GM12878 (cell line): Measurements from ENCODE around the gene IL17RE. TPM values are rescaled to one million over a fixed set of nuclear protein-coding genes. Genes with fewer than 3 reads are reported as not detected.

ENCODE experiments used
- BHLHE40 ChIP-seq, 2 experiments: fragments of 450-650 bp in 1 of 2; IDR thresholded peaks; 2 replicates each; pipeline ENCODE4 v1.6.1; 2011 to 2017; ENCODE audit warnings: low read depth in 2 of 2, borderline replicate concordance in 1 of 2, improper control_type of control experiment in 1 of 2, low read length in 1 of 2, mild to moderate bottlenecking in 1 of 2
- CBFB ChIP-seq: IDR thresholded peaks from 2 replicates; pipeline ENCODE4 v1.6.1; 2016; ENCODE audit warnings: antibody characterized with exemption, low read depth
- CHD2 ChIP-seq: IDR thresholded peaks from 2 replicates; pipeline ENCODE4 v1.6.1; 2011; ENCODE audit warnings: low read depth, low read length, improper control_type of control experiment, borderline replicate concordance
- EZH2 ChIP-seq: IDR thresholded peaks from 2 replicates; pipeline ENCODE4 v1.6.1; 2012; ENCODE audit warnings: low read depth, mild to moderate bottlenecking, control low read depth, inconsistent platforms, low read length, borderline replicate concordance; ENCODE audit not compliant: control insufficient read depth
- FOS ChIP-seq: IDR thresholded peaks from 3 replicates; pipeline ENCODE4 v1.6.1; 2011; ENCODE audit warnings: borderline replicate concordance; ENCODE audit not compliant: insufficient read length; ENCODE audit errors: extremely low read depth
- GATAD2B ChIP-seq: fragments of 450-650 bp; conservative IDR thresholded peaks from 2 replicates; pipeline ENCODE4 v1.6.1; 2017; ENCODE audit warnings: low read depth, mild to moderate bottlenecking, moderate library complexity
- HCFC1 ChIP-seq: fragments of 150-350 bp; IDR thresholded peaks from 2 replicates; pipeline ENCODE4 v1.6.1; 2014; ENCODE audit warnings: low read length
- IRF4 ChIP-seq: IDR thresholded peaks from 2 replicates; pipeline ENCODE4 v1.6.1; 2011; ENCODE audit warnings: low read depth, low read length
- KDM1A ChIP-seq: fragments of 200-600 bp; sonication (generic); IDR thresholded peaks from 2 replicates; pipeline ENCODE4 v1.6.1; 2016; ENCODE audit warnings: borderline replicate concordance
- KLF5 ChIP-seq: fragments of 450-650 bp; IDR thresholded peaks from 2 replicates; pipeline ENCODE4 v1.6.1; 2014; ENCODE audit warnings: mild to moderate bottlenecking; ENCODE audit not compliant: partially characterized antibody
- MYC ChIP-seq: IDR thresholded peaks from 2 replicates; pipeline ENCODE4 v1.6.1; 2011; ENCODE audit warnings: mild to moderate bottlenecking, low read length, moderate library complexity, inconsistent platforms; ENCODE audit not compliant: insufficient read depth, insufficient replicate concordance, insufficient read length, severe bottlenecking
- NFIC ChIP-seq: IDR thresholded peaks from 2 replicates; pipeline ENCODE4 v1.6.1; 2012; ENCODE audit warnings: low read depth, mild to moderate bottlenecking, inconsistent platforms, low read length, moderate library complexity
- NR2C1 ChIP-seq: fragments of 450-650 bp; IDR thresholded peaks from 2 replicates; pipeline ENCODE4 v1.6.1; 2017; ENCODE audit warnings: antibody characterized with exemption, mild to moderate bottlenecking, moderate library complexity
- PML ChIP-seq: IDR thresholded peaks from 2 replicates; pipeline ENCODE4 v1.6.1; 2012; ENCODE audit warnings: low read length, inconsistent platforms
- SMARCA5 ChIP-seq: fragments of 450-650 bp; IDR thresholded peaks from 2 replicates; pipeline ENCODE4 v1.6.1; 2017; ENCODE audit warnings: mild to moderate bottlenecking
- SMC3 ChIP-seq: IDR thresholded peaks from 2 replicates; pipeline ENCODE4 v1.6.1; 2011; ENCODE audit warnings: low read length, improper control_type of control experiment, borderline replicate concordance
- TCF7 ChIP-seq: IDR thresholded peaks from 2 replicates; pipeline ENCODE4 v1.6.1; 2014; ENCODE audit warnings: antibody characterized with exemption, borderline replicate concordance
- ZNF207 ChIP-seq: fragments of 450-650 bp; IDR thresholded peaks from 2 replicates; pipeline ENCODE4 v1.6.1; 2014; ENCODE audit warnings: antibody characterized with exemption, mild to moderate bottlenecking, borderline replicate concordance
- ZNF24 ChIP-seq: fragments of 450-650 bp; IDR thresholded peaks from 2 replicates; pipeline ENCODE4 v1.6.1; 2017; ENCODE audit warnings: antibody characterized with exemption, mild to moderate bottlenecking
- polyA plus RNA-seq, 11 experiments: library from polyadenylated mRNA; depleted of rRNA in 4 of 11; unstranded in 6 of 11; stranded (reverse) in 5 of 11; fragments of >200 nt; fragmentation: Nextera tagmentation in 4 of 11; fragmentation: Illumina TruSeq in 1 of 11; extraction: Ambion mirVana in 4 of 11; extraction: Trizol in 1 of 11; gene quantifications; 1 replicate in 1 of 11; 2 replicates in 10 of 11; pipeline versions ENCODE4 v1.2.1 to v1.2.3, GENCODE V29; 2011 to 2016; ENCODE audit warnings: inconsistent platforms in 2 of 11, missing spikeins in 2 of 11, low read depth in 1 of 11
- total RNA-seq, 4 experiments: library from RNA; depleted of rRNA in 3 of 4; stranded (reverse); fragments of >200 nt in 3 of 4; fragmentation: Illumina TruSeq in 1 of 4; extraction: Trizol in 1 of 4; gene quantifications; 2 replicates each; pipeline versions ENCODE4 v1.2.1 to v1.2.3, GENCODE V29; 2013 to 2021
- TF ChIP-seq, protein P1 (sequence below): fragments of 450-650 bp; IDR thresholded peaks from 2 replicates; pipeline ENCODE4 v1.6.1; 2018; ENCODE audit warnings: mild to moderate bottlenecking, low read depth, moderate library complexity; ENCODE audit not compliant: partially characterized antibody
- TF ChIP-seq, protein P2 (sequence below): IDR thresholded peaks from 2 replicates; pipeline ENCODE4 v1.6.1; 2011; ENCODE audit warnings: low read depth, low read length, improper control_type of control experiment, borderline replicate concordance

Gene IL17RE
- total and polyA plus RNA-seq, 10 of the 15 experiments (the other 5 are each of a cell fraction or from before 2014, with no cell fraction given), result 0.04 to 0.51 (median 0.12) TPM; not detected in 2

DNA sequence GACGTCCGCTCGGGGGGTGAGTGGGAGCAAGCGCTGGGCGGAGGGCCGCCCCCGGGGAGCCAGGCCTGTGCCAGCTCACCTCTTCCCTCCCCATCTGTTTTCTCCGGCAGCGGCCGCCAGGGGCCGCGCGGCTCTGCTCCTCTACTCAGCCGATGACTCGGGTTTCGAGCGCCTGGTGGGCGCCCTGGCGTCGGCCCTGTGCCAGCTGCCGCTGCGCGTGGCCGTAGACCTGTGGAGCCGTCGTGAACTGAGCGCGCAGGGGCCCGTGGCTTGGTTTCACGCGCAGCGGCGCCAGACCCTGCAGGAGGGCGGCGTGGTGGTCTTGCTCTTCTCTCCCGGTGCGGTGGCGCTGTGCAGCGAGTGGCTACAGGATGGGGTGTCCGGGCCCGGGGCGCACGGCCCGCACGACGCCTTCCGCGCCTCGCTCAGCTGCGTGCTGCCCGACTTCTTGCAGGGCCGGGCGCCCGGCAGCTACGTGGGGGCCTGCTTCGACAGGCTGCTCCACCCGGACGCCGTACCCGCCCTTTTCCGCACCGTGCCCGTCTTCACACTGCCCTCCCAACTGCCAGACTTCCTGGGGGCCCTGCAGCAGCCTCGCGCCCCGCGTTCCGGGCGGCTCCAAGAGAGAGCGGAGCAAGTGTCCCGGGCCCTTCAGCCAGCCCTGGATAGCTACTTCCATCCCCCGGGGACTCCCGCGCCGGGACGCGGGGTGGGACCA, 30.4 kb downstream of the IL17RE start (continued):
- TF ChIP-seq, protein P1, sequence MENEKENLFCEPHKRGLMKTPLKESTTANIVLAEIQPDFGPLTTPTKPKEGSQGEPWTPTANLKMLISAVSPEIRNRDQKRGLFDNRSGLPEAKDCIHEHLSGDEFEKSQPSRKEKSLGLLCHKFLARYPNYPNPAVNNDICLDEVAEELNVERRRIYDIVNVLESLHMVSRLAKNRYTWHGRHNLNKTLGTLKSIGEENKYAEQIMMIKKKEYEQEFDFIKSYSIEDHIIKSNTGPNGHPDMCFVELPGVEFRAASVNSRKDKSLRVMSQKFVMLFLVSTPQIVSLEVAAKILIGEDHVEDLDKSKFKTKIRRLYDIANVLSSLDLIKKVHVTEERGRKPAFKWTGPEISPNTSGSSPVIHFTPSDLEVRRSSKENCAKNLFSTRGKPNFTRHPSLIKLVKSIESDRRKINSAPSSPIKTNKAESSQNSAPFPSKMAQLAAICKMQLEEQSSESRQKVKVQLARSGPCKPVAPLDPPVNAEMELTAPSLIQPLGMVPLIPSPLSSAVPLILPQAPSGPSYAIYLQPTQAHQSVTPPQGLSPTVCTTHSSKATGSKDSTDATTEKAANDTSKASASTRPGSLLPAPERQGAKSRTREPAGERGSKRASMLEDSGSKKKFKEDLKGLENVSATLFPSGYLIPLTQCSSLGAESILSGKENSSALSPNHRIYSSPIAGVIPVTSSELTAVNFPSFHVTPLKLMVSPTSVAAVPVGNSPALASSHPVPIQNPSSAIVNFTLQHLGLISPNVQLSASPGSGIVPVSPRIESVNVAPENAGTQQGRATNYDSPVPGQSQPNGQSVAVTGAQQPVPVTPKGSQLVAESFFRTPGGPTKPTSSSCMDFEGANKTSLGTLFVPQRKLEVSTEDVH, result no peak
- TF ChIP-seq NR2C1 (no peak), IRF4 (0 out of 2 replicates have a peak, but pooled peaks have one; percentile 17), SMARCA5 (peak; percentile 91; the same call in 1 of the 2 replicates), FOS (no peak), NFIC (no peak), TCF7 (no peak), GATAD2B (peak; percentile 94), ZNF24 (peak; percentile 62; the same call in 1 of the 2 replicates), HCFC1 (no peak), ZNF207 (no peak), CHD2 (no peak), MYC (no peak), KLF5 (no peak), BHLHE40 (IDR thresholded peaks at IDR 0.05; ENCODE audit: borderline replicate concordance in 1 of 2, low read depth in 2 of 2, low read length in 1 of 2) (peak in 1 of 2 experiments; percentile 64; a peak in 2 of 4 replicates), SMC3 (peak; percentile 59; the same call in 1 of the 2 replicates), KDM1A (no peak), PML (no peak), EZH2 (no peak), CBFB (no peak)
- TF ChIP-seq, protein P2, sequence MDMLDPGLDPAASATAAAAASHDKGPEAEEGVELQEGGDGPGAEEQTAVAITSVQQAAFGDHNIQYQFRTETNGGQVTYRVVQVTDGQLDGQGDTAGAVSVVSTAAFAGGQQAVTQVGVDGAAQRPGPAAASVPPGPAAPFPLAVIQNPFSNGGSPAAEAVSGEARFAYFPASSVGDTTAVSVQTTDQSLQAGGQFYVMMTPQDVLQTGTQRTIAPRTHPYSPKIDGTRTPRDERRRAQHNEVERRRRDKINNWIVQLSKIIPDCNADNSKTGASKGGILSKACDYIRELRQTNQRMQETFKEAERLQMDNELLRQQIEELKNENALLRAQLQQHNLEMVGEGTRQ, result no peak
